ENCODE results near the gene SLC6A20.

DNA sequence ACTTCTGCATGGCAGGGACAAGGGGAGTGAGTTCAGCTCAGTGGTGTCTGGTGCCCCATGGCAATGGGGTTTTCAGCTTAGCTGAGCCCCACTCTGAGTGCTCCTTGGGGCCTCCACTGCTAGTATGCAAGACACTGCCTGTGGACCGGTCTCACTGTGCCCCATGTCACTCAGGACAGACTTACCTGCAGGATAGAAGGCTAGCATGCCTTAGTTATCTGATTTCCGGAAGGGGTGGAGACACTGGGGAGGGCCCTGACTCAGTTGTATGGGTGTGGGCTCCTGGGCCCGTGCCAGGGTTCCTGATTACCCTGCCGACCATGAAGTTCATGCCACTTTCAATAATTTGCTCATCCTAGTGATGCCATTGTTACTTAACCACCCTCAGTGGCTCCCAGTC, 4.3 kb upstream of the SLC6A20 start:
- TF ChIP-seq, protein P1, sequence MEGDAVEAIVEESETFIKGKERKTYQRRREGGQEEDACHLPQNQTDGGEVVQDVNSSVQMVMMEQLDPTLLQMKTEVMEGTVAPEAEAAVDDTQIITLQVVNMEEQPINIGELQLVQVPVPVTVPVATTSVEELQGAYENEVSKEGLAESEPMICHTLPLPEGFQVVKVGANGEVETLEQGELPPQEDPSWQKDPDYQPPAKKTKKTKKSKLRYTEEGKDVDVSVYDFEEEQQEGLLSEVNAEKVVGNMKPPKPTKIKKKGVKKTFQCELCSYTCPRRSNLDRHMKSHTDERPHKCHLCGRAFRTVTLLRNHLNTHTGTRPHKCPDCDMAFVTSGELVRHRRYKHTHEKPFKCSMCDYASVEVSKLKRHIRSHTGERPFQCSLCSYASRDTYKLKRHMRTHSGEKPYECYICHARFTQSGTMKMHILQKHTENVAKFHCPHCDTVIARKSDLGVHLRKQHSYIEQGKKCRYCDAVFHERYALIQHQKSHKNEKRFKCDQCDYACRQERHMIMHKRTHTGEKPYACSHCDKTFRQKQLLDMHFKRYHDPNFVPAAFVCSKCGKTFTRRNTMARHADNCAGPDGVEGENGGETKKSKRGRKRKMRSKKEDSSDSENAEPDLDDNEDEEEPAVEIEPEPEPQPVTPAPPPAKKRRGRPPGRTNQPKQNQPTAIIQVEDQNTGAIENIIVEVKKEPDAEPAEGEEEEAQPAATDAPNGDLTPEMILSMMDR (optimal IDR thresholded peaks at IDR 0.05 in 1 of 3, IDR thresholded peaks at IDR 0.05 in 1 of 3, conservative IDR thresholded peaks at IDR 0.05 in 1 of 3; ENCODE audit: extremely low read depth in 1 of 3, insufficient read depth in 2 of 3, low read length in 3 of 3) = no peak
- TF ChIP-seq EZH2 (IDR thresholded peaks at IDR 0.05; ENCODE audit: low read length) = no peak

All from keratinocyte (primary cell).